ENCODE results near the gene ZBTB24.

ZBTB24 gene

DNA sequence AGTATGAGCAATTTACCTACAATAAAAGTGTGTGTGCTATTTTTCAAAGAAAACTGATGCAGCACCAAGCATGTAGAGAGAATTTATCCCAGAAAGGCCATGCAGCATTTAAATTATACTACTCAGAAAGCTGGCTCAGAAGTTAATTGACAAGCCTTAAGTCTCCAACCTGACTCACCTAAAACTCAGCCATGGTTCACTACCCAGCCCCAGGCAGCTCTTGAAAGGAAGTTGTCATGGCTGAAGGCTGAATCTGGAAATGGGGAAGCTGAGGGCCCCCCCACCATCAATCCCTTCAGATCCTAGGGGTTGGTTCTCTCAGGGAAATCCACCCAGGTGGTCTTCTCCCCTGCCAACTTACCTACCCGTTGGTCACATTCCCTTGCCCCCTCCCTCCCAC, 62.3 kb downstream of the ZBTB24 start:
- no peak for DNase-seq (ENCODE audit: low read depth)

DNA sequence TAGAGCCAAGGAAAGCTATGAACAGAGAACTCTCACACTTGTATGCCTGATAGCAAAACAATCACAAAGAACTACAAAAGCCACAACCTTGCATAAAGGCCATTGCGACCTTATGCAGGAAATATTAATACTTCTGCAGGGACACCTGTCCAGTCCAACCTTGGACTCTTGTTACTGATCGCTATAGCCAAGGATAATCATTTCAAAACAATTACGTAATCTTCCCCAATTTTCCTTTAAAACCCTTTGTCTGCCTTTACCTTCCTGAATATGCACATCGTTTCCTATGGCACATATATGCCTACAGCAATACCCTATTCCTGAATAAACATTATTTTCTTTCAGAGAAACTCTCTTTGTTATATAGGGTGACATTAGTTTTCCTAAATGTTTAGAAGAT, 65.4 kb downstream of the ZBTB24 start:
- no peak for DNase-seq (ENCODE audit: low read depth)
